HG03521 (cell line): ENCODE measurements around the gene CFAP74.
"Not testable (repeated sequence)": the region's sequence is repeated elsewhere in the genome, so short reads cannot be mapped to it uniquely, and the experiment has no call there.

ENCODE experiments used
- ATAC-seq: cut with Tn5 transposase; IDR thresholded peaks from one replicate; pipeline ENCODE4 v1.9.1; 2021; ENCODE audit warnings: mild to moderate bottlenecking, moderate library complexity; ENCODE audit not compliant: unreplicated experiment

Gene CFAP74

GRCh38 chr1:1988061-1988945, 15.3 kb downstream of the CFAP74 start:
- no peak for ATAC-seq

GRCh38 chr1:1987142-1987510, 16.5 kb downstream of the CFAP74 start:
- no peak for ATAC-seq

DNA sequence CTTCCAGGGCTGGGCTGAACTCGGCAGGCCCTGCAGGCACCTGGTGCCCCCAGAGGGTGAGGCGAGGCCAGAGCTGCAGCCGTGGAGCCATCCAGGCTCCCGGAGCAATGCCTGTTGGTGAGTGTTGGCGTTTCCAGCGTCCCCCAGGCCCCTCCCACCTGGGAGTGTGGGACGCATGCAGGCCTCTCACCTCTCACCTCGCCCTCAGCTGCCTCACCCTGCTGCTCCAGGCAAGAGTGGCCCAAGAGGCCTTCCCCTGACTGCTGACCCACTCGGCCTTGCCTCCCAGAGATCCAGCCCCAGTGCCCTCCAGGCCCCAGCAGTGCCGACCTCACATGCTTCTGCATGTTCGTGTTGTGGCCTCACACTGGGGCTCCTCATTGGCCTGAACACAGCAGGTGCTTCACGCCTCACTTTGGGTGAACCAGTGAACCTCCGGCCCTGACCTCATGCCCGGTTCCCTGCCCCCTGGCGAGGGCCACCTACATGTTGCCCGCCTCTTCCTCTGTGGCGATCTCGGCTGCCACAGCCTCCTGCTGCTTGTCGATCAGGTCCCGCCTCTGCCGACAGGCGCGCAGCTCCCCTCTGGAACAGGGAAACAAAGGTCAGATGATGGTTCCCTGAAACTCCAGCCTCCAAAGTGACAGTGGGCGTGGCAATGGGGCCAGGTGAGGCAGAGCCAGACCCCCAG, 17.0 kb downstream of the CFAP74 start:
- no peak for ATAC-seq

GRCh38 chr1:1985375-1986050, 18.1 kb downstream of the CFAP74 start:
- no peak for ATAC-seq

DNA sequence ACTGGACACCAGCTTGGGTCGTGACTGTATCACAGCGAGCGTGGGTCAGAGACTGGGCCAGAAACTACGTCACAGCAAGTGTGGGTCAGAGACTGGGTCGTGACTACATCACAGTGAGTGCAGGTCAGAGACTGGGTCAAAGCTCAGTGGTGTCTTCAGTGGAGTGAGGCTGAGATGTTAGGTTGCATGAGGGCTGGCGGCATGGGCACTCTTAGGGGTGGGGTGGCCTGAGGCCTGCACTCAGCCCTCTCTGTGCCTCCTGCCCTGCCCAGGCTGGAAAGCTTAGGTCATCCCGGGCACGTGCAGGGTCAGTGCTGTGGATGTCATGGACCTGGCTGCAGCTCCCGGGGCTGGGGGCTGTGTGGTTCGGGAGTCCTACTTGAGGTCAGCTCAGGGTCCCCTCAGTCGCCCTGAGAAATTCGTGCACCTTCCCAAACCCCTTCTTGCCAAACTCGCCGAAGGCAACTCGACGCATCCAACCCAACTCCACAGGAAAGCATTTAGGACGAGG, 19.0 kb downstream of the CFAP74 start:
- no peak for ATAC-seq

- ATAC-seq, result no peak
Observed at GRCh38 chr1:1982379-1983232, 21.0 kb downstream of the CFAP74 start.

DNA sequence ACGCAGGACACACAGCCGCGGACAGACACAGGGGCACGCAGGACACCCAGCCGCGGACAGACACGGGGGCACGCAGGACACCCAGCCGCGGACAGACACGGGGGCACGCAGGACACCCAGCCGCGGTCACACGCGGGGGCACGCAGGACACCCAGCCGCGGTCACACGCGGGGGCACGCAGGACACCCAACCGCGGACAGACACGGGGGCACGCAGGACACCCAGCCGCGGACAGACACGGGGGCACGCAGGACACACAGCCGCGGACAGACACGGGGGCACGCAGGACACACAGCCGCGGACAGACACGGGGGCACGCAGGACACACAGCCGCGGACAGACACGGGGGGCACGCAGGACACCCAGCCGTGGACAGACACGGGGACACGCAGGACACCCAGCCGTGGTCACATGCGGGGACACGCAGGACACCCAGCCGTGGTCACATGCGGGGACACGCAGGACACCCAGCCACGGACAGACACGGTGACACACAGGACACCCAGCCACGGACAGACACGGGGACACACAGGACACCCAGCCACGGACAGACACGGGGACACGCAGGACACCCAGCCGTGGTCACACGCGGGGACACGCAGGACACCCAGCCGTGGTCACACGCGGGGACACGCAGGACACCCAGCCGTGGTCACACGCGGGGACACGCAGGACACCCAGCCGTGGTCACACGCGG, 21.8 kb downstream of the CFAP74 start:
- ATAC-seq, result not testable (repeated sequence)

GRCh38 chr1:1981142-1981500, 22.5 kb downstream of the CFAP74 start:
- ATAC-seq, result no peak

DNA sequence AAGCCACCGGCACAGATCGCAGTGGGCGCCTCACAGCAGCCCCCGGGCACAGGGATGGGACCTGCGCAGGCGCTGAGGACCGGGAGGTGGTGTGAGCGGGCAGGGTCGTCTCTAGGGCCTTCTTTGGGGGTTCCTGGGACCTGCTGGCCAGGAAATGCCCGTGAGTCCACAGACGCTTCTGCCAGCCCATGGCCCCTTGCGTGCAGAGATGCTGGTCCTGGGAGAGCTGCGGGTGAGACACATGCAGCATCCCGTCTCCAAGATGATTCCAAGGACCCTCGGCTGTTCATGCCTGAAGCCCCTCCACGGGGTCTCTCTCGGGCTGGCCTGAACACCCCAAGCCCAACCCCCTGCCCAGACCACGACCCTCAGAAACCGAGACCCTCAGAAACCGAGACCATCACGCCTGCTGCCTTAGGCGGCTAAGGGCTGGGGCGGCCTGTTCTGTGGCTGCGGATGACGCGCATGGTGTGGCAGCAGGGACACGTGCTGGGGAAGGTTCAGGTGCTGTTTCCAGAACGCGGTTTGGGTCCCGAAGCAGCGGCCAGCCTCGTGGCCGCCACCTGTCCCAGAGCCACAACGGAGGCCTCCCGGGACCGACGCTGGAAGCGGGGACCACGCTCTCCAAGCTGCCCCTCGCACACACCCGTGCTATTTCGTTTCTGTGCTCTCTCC, 23.0 kb downstream of the CFAP74 start:
- no peak for ATAC-seq

GRCh38 chr1:1979482-1980165, 24.0 kb downstream of the CFAP74 start:
- ATAC-seq, result no peak

DNA sequence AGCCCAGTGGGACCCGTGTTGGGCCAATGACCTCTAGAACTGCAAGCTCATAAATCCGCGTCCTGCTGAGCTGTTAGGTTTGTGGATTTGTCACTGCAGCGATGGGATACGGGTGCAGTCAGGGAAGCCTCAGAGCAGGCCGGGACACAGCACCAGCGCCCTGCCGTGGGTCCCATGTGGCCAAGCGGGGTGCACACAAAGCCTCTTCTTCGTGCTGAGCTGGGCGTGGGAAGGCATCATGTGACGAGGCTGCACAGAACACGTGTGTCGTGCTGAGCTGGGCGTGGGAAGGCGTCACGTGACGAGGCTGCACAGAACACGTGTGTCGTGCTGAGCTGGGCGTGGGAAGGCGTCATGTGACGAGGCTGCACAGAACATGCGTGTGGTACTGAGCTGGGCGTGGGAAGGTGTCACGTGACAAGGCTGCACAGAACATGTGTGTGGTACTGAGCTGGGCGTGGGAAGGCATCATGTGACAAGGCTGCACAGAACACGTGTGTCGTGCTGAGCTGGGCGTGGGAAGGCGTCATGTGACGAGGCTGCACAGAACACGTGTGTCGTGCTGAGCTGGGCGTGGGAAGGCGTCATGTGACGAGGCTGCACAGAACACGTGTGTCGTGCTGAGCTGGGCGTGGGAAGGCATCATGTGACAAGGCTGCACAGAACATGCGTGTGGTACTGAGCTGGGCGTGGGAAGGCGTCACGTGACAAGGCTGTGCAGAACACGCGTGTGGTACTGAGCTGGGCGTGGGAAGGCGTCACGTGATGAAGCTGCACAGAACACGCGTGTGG, 24.7 kb downstream of the CFAP74 start:
- not testable (repeated sequence) for ATAC-seq

DNA sequence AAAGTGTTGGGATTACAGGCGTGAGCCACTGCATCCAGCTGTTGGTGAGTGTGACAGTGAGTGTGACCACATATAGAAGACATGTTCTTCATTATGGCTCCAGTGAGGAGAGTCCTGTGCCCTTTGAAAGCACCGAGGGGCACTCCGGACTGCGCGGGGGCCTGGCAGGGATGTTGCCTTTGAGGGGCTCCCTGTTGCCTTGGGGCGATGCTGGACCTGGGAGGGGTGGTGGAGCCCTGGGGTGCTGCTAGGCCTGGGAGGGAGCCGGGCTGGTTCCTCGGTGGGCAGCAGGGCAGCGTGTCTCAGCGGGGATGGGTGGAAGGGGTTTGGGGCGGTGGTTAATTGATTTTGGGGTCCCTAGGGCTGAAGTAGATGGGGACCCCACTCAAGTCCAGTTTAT, 25.5 kb downstream of the CFAP74 start:
- ATAC-seq, result no peak

- no peak for ATAC-seq
Observed at GRCh38 chr1:1976031-1976430, 27.6 kb downstream of the CFAP74 start.

- ATAC-seq, result no peak
Observed at GRCh38 chr1:1975535-1975934, 28.1 kb downstream of the CFAP74 start.

DNA sequence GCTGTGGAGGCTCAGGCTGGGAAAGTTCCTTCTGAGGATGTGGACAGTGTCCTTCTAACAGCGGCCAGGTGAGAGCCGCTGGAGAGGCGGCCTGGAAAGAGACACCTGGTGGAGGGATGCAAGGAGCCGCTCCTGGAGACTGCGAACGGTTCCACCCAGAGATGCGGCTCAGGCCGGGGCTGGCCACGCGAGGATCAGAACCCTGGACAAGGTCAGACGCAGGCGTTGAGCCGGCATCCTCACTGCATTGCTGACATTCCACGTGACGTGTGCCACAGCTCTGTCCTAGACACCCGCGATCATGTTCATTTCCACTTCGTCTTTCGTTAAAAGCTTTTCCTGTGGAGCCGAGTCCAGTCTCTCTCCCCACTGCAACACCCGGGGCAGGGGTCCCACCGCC, 28.8 kb downstream of the CFAP74 start:
- ATAC-seq, result no peak

GRCh38 chr1:1973716-1974642, 29.6 kb downstream of the CFAP74 start:
- ATAC-seq, result no peak
